LNCAP (cell line): Measurements from ENCODE around the gene ELOVL7.

ENCODE experiments used
- TF ChIP-seq, protein P1 (sequence below): fragments of 450-650 bp; IDR thresholded peaks from 2 replicates; pipeline ENCODE4 v1.5.1; 2017; ENCODE audit warnings: mild to moderate bottlenecking

ELOVL7 gene

DNA sequence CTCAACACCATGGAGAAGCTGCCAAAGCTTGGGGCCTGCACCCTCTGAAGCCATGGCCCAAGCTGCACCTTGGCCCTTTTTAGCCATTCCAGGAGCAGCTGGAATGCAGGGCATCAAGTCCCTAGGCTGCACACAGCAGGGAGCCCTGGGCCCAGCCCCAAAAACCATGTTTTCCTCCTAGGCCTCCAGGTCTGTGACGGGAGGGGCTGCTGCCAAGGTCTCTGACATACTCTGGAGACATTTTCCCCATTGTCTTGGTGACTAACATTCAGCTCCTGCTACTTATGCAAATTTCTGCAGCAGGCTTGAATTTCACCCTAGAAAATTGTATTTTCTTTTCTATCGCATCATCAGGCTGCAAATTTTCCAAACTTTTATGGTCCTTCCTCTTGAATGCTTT lies 64.6 kb downstream of the ELOVL7 start:
- TF ChIP-seq, protein P1, sequence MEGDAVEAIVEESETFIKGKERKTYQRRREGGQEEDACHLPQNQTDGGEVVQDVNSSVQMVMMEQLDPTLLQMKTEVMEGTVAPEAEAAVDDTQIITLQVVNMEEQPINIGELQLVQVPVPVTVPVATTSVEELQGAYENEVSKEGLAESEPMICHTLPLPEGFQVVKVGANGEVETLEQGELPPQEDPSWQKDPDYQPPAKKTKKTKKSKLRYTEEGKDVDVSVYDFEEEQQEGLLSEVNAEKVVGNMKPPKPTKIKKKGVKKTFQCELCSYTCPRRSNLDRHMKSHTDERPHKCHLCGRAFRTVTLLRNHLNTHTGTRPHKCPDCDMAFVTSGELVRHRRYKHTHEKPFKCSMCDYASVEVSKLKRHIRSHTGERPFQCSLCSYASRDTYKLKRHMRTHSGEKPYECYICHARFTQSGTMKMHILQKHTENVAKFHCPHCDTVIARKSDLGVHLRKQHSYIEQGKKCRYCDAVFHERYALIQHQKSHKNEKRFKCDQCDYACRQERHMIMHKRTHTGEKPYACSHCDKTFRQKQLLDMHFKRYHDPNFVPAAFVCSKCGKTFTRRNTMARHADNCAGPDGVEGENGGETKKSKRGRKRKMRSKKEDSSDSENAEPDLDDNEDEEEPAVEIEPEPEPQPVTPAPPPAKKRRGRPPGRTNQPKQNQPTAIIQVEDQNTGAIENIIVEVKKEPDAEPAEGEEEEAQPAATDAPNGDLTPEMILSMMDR = no peak

DNA sequence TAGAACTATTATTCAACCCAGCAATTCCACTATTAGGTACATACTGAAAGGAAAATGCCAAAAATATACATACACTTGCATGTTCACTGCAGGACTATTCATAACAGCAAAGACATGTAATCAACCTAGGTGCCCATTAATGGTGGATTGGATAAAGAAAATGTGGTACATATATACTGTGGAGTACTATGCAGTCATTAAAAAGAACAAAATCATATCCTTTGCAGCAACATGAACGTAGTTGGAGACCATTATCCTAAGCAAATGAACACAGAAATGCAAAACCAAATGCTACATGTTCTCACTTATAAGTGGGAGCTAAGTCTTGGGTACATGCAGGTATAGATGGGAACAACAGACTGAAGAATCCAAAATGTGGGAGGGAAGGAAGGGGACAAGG lies 67.7 kb downstream of the ELOVL7 start:
- TF ChIP-seq, protein P1 = no peak

DNA sequence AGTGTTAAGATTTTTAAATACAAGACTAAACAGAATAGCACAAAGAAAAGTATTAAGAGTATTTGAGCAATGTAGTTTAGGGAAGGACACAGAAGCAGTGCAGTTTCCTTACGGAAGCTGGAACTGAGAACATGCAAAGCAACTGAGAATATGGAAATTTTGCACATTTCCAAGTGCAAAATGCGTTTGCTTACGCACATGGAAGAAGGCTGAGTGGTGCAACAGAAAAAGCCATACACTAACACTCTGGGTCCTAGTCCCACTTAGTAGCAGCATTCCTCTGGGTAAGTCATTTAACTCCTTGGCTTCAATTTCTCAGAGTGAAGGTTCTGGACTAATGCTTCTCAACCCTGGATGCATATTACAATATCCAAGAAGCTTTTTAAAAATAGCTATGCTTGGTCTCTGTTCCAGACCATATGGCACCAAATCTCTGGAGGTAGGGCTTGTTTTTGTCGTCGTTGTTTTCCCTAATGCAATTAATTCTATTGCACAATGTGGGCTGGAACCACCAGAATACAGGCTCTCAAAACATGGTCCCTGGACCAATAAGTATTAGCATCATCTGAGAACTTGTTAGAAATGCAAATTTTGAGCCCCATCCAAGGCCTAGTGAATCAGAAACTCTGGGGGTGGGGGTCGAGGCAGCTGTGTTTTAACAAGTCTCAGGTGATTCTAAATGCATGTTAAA lies 78.9 kb downstream of the ELOVL7 start:
- TF ChIP-seq, protein P1 = no peak

DNA sequence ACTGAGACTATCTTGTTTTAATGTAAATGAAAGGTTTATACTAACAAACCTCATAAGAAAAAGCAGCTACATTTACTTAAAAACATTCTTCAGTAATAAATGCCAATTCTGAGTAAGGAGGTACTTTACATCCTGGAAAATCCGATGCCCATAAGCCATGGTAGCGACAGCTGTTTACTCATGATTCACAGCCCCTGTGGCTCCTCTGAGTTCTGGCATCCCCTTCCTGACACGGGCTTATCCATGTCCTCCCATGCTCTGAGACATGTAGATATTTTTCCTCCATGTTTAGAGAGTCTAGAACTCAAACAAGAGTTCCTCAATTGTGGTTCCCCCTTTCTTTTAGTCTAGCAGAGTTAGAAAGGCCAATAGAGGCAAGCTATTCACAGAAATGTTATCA lies 81.0 kb downstream of the ELOVL7 start:
- TF ChIP-seq, protein P1 = no peak

DNA sequence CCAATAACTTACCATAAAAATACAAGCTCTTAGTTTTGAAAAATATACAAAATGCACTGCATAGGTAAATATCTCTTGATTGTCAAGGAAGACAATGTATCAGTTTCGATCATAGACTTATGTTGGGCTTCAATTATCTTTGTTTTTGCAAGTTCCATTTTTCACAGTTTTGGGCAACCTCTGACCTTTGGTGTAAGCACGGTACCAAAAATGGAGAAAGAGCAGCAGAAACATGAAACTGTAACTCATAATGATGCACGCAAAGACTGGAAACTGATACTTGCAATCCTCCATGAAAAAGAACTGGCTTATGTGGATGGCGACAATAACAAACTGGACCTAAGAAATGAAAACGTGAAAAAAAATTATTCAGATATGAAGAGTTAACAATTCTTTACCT lies 89.6 kb downstream of the ELOVL7 start:
- TF ChIP-seq, protein P1 = no peak

DNA sequence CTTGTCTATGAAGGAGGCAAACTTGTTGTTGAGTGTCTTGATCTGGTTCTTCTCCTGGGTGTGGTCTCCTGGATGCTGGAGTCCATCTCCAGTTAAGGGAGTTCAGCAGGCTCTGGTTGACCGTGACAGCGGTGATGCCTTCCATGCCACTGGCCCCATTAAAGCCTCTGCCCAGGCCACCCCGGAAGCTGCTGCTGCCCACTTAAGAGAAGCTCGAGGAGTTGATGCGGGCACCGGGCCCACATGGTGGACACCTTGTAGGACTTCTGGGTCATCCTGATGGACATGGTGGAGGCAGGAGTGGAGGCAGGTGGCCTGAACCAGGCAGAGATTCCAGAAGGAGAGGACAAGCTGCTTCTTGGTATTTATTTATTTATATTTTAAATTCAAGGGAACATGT lies 99.4 kb downstream of the ELOVL7 start:
- TF ChIP-seq, protein P1 = no peak

DNA sequence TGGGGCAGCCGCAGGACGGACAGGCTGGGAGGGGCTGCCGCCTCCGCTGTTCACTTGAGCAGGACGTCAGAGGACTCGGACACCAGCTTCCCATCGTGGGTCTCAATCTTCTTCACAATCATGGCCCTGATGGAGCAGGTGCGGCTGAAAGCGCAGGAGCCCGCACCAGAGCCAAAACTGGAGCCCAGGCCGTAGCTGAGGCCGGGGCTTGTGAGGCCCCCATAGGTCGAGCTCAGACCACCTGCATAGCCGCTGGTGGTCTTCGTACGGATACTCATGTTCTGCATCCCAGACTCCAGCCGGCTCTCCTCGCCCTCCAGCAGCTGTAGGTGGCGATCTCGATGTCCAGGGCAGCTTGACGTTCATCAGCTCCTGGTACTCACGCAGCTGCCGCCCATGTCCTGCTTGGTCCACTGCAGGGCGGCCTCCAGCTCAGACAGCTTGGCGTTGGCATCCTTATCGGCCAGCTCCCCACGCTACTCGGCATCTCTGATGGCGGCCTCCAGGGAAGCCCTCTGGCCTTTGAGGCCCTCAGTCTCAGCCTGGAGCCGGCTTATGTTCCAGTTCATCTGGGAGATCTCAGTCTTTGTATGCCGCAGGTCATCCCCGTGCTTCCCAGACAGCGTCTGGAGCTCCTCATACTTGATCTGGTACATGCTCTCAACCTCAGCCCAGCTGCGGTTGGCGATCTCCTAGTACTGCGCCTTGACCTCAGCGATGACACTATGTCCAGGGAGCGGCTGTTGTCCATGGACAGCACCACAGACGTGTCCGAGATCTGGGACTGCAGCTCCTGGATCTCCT lies 100.4 kb downstream of the ELOVL7 start:
- TF ChIP-seq, protein P1 = no peak
